Liver (tissue), 3 donors: ENCODE data around the gene PLEKHN1.

Experiments used
- ATF3 ChIP-seq: IDR thresholded peaks from 2 replicates; pipeline ENCODE4 v1.6.1; 2016; ENCODE audit warnings: antibody characterized with exemption
- CTCF ChIP-seq: fragments of 150-350 bp; IDR thresholded peaks from 2 replicates; pipeline ENCODE4 v1.5.1; 2017; ENCODE audit warnings: improper control_type of control experiment, low read depth, low read length; ENCODE audit not compliant: missing input control
- GABPA ChIP-seq, 2 donors: IDR thresholded peaks in 1 of 2; conservative IDR thresholded peaks in 1 of 2; 2 replicates each; pipeline ENCODE4 v1.6.1; 2016; ENCODE audit warnings: antibody characterized with exemption in 2 of 2, mild to moderate bottlenecking in 1 of 2, moderate library complexity in 1 of 2
- HNF4G ChIP-seq: IDR thresholded peaks from 2 replicates; pipeline ENCODE4 v1.6.1; 2016; ENCODE audit warnings: antibody characterized with exemption
- JUND ChIP-seq, 2 donors: IDR thresholded peaks; 2 replicates each; pipeline ENCODE4 v1.6.1; 2016; ENCODE audit warnings: antibody characterized with exemption in 2 of 2
- MAX ChIP-seq: IDR thresholded peaks from 2 replicates; pipeline ENCODE4 v1.6.1; 2016; ENCODE audit warnings: antibody characterized with exemption
- RAD21 ChIP-seq, 2 donors: IDR thresholded peaks; 2 replicates each; pipeline ENCODE4 v1.6.1; 2016; ENCODE audit warnings: antibody characterized with exemption in 2 of 2, mild to moderate bottlenecking in 2 of 2
- SP1 ChIP-seq: IDR thresholded peaks from 2 replicates; pipeline ENCODE4 v1.6.1; 2018; ENCODE audit warnings: antibody characterized with exemption, mild to moderate bottlenecking
- TAF1 ChIP-seq: conservative IDR thresholded peaks from 2 replicates; pipeline ENCODE4 v1.6.1; 2016; ENCODE audit warnings: antibody characterized with exemption, mild to moderate bottlenecking
- YY1 ChIP-seq: IDR thresholded peaks from 2 replicates; pipeline ENCODE4 v1.6.1; 2016; ENCODE audit warnings: antibody characterized with exemption, mild to moderate bottlenecking
- TF ChIP-seq, protein P1 (sequence below): IDR thresholded peaks from 2 replicates; pipeline ENCODE4 v1.6.1; 2016; ENCODE audit warnings: antibody characterized with exemption, mild to moderate bottlenecking
- donor health status: healthy.
- donor health status: healthy.

DNA sequence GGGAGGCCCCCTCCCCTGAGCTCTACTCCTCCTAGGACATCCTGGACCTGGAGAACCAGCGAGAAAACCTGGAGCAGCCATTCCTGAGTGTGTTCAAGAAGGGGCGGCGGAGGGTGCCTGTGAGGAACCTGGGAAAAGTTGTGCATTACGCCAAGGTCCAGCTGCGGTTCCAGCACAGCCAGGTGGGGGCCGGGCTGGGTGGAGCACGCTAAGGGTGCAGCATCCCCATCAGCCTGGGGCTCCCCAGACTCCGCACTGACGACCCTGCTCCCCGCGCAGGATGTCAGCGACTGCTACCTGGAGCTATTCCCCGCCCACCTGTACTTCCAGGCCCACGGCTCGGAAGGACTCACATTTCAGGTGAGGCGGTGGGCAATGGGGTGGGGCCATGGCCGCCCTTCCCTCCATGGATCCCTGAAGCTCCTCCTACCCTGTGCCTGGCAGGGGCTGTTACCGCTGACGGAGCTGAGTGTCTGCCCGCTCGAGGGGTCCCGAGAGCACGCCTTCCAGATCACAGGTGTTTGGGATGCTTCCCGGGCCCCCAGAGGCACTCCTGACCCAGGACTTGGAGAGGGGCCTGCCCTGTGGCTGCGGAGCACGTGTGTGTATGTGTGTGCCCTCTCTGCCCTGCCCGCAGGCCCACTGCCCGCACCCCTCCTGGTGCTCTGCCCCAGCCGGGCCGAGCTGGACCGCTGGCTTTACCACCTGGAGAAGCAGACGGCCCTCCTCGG lies 4.1 kb downstream of the PLEKHN1 start:
- TF ChIP-seq RAD21 (IDR thresholded peaks at IDR 0.05) (no peak), GABPA (IDR thresholded peaks at IDR 0.05 in 1 of 2, conservative IDR thresholded peaks at IDR 0.05 in 1 of 2) (no peak), CTCF (no peak), MAX (no peak), SP1 (no peak), TAF1 (no peak), ATF3 (no peak), HNF4G (no peak), YY1 (no peak), JUND (IDR thresholded peaks at IDR 0.05) (no peak)
- TF ChIP-seq, protein P1, sequence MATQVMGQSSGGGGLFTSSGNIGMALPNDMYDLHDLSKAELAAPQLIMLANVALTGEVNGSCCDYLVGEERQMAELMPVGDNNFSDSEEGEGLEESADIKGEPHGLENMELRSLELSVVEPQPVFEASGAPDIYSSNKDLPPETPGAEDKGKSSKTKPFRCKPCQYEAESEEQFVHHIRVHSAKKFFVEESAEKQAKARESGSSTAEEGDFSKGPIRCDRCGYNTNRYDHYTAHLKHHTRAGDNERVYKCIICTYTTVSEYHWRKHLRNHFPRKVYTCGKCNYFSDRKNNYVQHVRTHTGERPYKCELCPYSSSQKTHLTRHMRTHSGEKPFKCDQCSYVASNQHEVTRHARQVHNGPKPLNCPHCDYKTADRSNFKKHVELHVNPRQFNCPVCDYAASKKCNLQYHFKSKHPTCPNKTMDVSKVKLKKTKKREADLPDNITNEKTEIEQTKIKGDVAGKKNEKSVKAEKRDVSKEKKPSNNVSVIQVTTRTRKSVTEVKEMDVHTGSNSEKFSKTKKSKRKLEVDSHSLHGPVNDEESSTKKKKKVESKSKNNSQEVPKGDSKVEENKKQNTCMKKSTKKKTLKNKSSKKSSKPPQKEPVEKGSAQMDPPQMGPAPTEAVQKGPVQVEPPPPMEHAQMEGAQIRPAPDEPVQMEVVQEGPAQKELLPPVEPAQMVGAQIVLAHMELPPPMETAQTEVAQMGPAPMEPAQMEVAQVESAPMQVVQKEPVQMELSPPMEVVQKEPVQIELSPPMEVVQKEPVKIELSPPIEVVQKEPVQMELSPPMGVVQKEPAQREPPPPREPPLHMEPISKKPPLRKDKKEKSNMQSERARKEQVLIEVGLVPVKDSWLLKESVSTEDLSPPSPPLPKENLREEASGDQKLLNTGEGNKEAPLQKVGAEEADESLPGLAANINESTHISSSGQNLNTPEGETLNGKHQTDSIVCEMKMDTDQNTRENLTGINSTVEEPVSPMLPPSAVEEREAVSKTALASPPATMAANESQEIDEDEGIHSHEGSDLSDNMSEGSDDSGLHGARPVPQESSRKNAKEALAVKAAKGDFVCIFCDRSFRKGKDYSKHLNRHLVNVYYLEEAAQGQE: no peak
